ENCODE data around the gene FOXP1. TPM values are rescaled to one million over a fixed set of nuclear protein-coding genes. Genes with fewer than 3 reads are reported as not detected.

The FOXP1 gene
- total RNA-seq, 1 experiment from 2014 or later = 75.3 TPM

- no peaks in the 10 kb centered on the region for H3K9me3 Mint-ChIP-seq
- H3K18ac ChIP-seq (ENCODE audit: insufficient read length, low read depth, low read length) = no peak overlapping the region
- TF ChIP-seq CTCF (conservative IDR thresholded peaks at IDR 0.05) = no peak
- H4K91ac ChIP-seq (ENCODE audit: insufficient read length, low read depth, low read length) = no peak overlapping the region
- H2BK12ac ChIP-seq (ENCODE audit: insufficient read length, low read depth, low read length) = no peak overlapping the region
- H2BK5ac ChIP-seq (ENCODE audit: insufficient read length, low read length) = no peak overlapping the region
- H2BK20ac ChIP-seq (ENCODE audit: low read depth, low read length, poor library complexity, severe bottlenecking) = no peak overlapping the region
- no peak overlapping the region for H3K4me3 Mint-ChIP-seq
- no peaks in the 10 kb centered on the region for H3K27me3 Mint-ChIP-seq (ENCODE audit: low read depth)
- H3K27ac ChIP-seq (ENCODE audit: insufficient read length, low read depth, low read length) = no peak overlapping the region
- H3K4ac ChIP-seq (ENCODE audit: low read depth, low read length) = no peak overlapping the region
- no peaks in the 10 kb centered on the region; a peak in 1 of 7 replicates for H3K36me3 Mint-ChIP-seq (ENCODE audit: insufficient read depth in 1 of 3, low read depth in 3 of 3)
- no peak overlapping the region for H3T11ph ChIP-seq (ENCODE audit: low read length)
- no peaks in the 10 kb centered on the region for H3K23me2 ChIP-seq (ENCODE audit: insufficient read length, low read depth, low read length, poor library complexity, severe bottlenecking)
- no peaks in the 10 kb centered on the region for H4K20me1 ChIP-seq (ENCODE audit: control insufficient read depth, insufficient read depth, insufficient read length)
- no peak overlapping the region for H2AK5ac ChIP-seq (ENCODE audit: insufficient read length, low read length)
- no peaks in the 10 kb centered on the region for H3K9me3 ChIP-seq (ENCODE audit: control insufficient read depth, low read depth, low read length)
- no peaks in the 10 kb centered on the region for H3K27me3 ChIP-seq (ENCODE audit: insufficient read depth, low read length)
- no peak overlapping the region for H3K14ac ChIP-seq (ENCODE audit: insufficient read depth, low read length)
- H3K23ac ChIP-seq (ENCODE audit: insufficient read length, low read depth, low read length) = no peak overlapping the region
- no peak overlapping the region; a peak in 1 of 7 replicates for H3K27ac Mint-ChIP-seq
- no peak overlapping the region for H4K5ac ChIP-seq (ENCODE audit: insufficient read length, low read depth, low read length)
- H3K4me1 Mint-ChIP-seq = peaks cover 34 to 36% of the 10 kb centered on the region in 2 experiments
- no peak overlapping the region for H2BK120ac ChIP-seq (ENCODE audit: low read depth, low read length, poor library complexity, severe bottlenecking)
- no peak overlapping the region for H2AFZ ChIP-seq (ENCODE audit: low read length)
- H3K79me1 ChIP-seq (ENCODE audit: insufficient read depth, low read depth, low read length, poor library complexity, severe bottlenecking) = no peaks in the 10 kb centered on the region
- H3K9ac ChIP-seq (ENCODE audit: extremely low read depth, insufficient read length, low read length) = no peak overlapping the region
- no peak overlapping the region for H2BK15ac ChIP-seq (ENCODE audit: low read depth, low read length)
- H3K4me2 ChIP-seq (ENCODE audit: insufficient read depth, insufficient read length, low read length) = no peak overlapping the region
- no peaks in the 10 kb centered on the region for H3K79me2 ChIP-seq (ENCODE audit: insufficient read depth, low read length)
- peaks cover 15% of the 10 kb centered on the region for H3K4me1 ChIP-seq (ENCODE audit: insufficient read depth, low read length)
- H4K8ac ChIP-seq (replicated peaks; ENCODE audit: insufficient read length, low read depth, low read length) = no peak overlapping the region
- no CpG with 5 or more reads among the region's 5 CpGs for WGBS (ENCODE audit: extremely low coverage, insufficient read length, low lambda C conversion rate)
- no peak overlapping the region for H3K56ac ChIP-seq (ENCODE audit: insufficient read length, low read depth, low read length)
- no peak for DNase-seq
Observed at GRCh38 chr3:71076361-71077002, 507.0 kb downstream of the FOXP1 start.

Measured in H9 (cell line).